CD8-positive, alpha-beta memory T cell (primary cell): Measurements from ENCODE around the gene UST. TPM values are rescaled to one million over a fixed set of nuclear protein-coding genes. Genes with fewer than 3 reads are reported as not detected.
A peak's percentile ranks its signal among the peaks of the same experiment; 100 is the strongest.

Source experiments
- CTCF ChIA-PET: fragments of 350-600 bp; sonication (Branson Sonifier 250); formaldehyde crosslinking; loops from one replicate; lab custom pipeline; 2021; ENCODE audit warnings: antibody characterized with exemption; lab: Charles Lee
- POLR2A ChIA-PET: fragments of 350-600 bp; sonication (Branson Sonifier 250); formaldehyde crosslinking; loops from one replicate; lab custom pipeline; 2021; ENCODE audit warnings: antibody characterized with exemption; lab: Charles Lee
- DNase-seq, 5 donors: peaks; one replicate each; pipeline versions ENCODE4 v3.0.0 to v3.0.0-alpha.2; 2020 to 2022; ENCODE audit warnings: mixed read lengths in 1 of 5
- H3K27ac ChIP-seq: one replicate; pipeline ENCODE4 v1.7.0; 2013; ENCODE audit warnings: low read depth, mild to moderate bottlenecking, low read length, moderate library complexity
- H3K27me3 ChIP-seq: 2 replicates; pipeline ENCODE4 v1.7.0; 2013; ENCODE audit warnings: low read length, mild to moderate bottlenecking; ENCODE audit not compliant: insufficient read depth, poor library complexity, severe bottlenecking
- H3K36me3 ChIP-seq: 2 replicates; pipeline ENCODE4 v1.7.0; 2013; ENCODE audit warnings: mild to moderate bottlenecking, low read length, moderate library complexity; ENCODE audit not compliant: insufficient read depth
- H3K4me1 ChIP-seq: 2 replicates; pipeline ENCODE4 v1.7.0; 2013; ENCODE audit warnings: mild to moderate bottlenecking, low read length, moderate library complexity; ENCODE audit not compliant: insufficient read depth
- H3K4me3 ChIP-seq: 2 replicates; pipeline ENCODE4 v1.7.0; 2013; ENCODE audit warnings: mild to moderate bottlenecking, low read length
- H3K9me3 ChIP-seq: 2 replicates; pipeline ENCODE4 v1.7.0; 2013; ENCODE audit warnings: mild to moderate bottlenecking, low read length
- H3K27ac Mint-ChIP-seq, 8 donors: one replicate each; pipeline ENCODE4 v1.8.0; 2020 to 2021; ENCODE audit warnings: mixed read lengths in 8 of 8, mild to moderate bottlenecking in 6 of 8, inconsistent platforms in 3 of 8, moderate library complexity in 3 of 8
- H3K27me3 Mint-ChIP-seq, 2 donors: one replicate each; pipeline ENCODE4 v1.8.0; 2020 to 2021; ENCODE audit warnings: mixed read lengths in 2 of 2, mild to moderate bottlenecking in 1 of 2, moderate library complexity in 1 of 2
- H3K36me3 Mint-ChIP-seq, 3 donors: one replicate each; pipeline ENCODE4 v1.8.0; 2020 to 2021; ENCODE audit warnings: mixed read lengths in 3 of 3, inconsistent platforms in 1 of 3, mild to moderate bottlenecking in 1 of 3
- H3K4me1 Mint-ChIP-seq, 3 donors: one replicate each; pipeline ENCODE4 v1.8.0; 2020 to 2021; ENCODE audit warnings: mixed read lengths in 3 of 3, inconsistent platforms in 1 of 3, mild to moderate bottlenecking in 1 of 3
- H3K4me3 Mint-ChIP-seq, 7 donors: one replicate each; pipeline ENCODE4 v1.8.0; 2020 to 2021; ENCODE audit warnings: mixed read lengths in 7 of 7, mild to moderate bottlenecking in 6 of 7, moderate library complexity in 4 of 7, inconsistent platforms in 2 of 7
- H3K9me3 Mint-ChIP-seq, 5 donors: one replicate each; pipeline ENCODE4 v1.8.0; 2020 to 2022; ENCODE audit warnings: mixed read lengths in 5 of 5, mild to moderate bottlenecking in 3 of 5, moderate library complexity in 2 of 5, inconsistent platforms in 1 of 5
- polyA plus RNA-seq: library from polyadenylated mRNA; unstranded; fragments of 300-500 nt; fragmentation: Illumina TruSeq; gene quantifications from one replicate; pipeline ENCODE4 v1.2.3, GENCODE V29; 2021
- total RNA-seq, 2 experiments: library from RNA; stranded (reverse); gene quantifications; one replicate each; pipeline ENCODE4 v1.2.3, GENCODE V29; 2021

The UST gene
- total and polyA plus RNA-seq, 3 experiments from 2014 or later, result 2.4 to 7.8 (median 6.4) TPM

DNA sequence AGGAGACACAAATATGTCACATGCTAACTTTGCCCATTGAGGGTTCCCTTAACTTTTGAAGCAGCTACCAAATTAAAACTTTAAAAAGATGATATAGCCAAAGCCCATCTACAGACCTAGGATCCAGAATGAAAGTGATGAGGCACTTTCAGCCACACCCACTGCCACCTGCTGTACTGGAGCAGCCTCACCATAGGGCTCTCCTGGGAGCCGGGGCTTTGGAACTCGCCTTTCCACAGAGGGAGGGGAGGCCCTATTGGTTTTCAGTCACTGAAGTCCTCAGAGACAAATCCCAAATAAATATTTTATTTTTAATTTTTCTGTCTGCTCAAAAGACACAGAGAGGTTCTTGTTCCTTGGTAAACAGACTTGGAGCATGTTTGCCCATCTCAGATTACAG lies 332.6 kb downstream of the UST start:
- Histone ChIP-seq H3K9me3 (no peaks in the 10 kb centered on the region), H3K27me3 (peaks cover 4% of the 10 kb centered on the region), H3K36me3 (no peaks in the 10 kb centered on the region), H3K27ac (no peak overlapping the region), H3K4me1 (peaks cover 31% of the 10 kb centered on the region), H3K4me3 (no peak overlapping the region)
- DNase-seq, result no peak
- Mint-ChIP-seq H3K27me3 (no peaks in the 10 kb centered on the region), H3K4me1 (peaks cover 22 to 56% (median 43%) of the 10 kb centered on the region in 3 donors), H3K9me3 (no peaks in the 10 kb centered on the region), H3K36me3 (peaks cover 0 to 9% (median 3%) of the 10 kb centered on the region in 3 donors), H3K4me3 (no peak overlapping the region), H3K27ac (peak overlapping the region in 1 of 8 donors; percentile 32)
- POLR2A ChIA-PET, result no interaction called here
- CTCF ChIA-PET, result interaction anchor here (1.1 to 2.6 kb wide), 2 partner anchors 16 to 352 kb away, joined by 3 to 19 read pairs; no protein-coding TSS in a partner anchor

DNA sequence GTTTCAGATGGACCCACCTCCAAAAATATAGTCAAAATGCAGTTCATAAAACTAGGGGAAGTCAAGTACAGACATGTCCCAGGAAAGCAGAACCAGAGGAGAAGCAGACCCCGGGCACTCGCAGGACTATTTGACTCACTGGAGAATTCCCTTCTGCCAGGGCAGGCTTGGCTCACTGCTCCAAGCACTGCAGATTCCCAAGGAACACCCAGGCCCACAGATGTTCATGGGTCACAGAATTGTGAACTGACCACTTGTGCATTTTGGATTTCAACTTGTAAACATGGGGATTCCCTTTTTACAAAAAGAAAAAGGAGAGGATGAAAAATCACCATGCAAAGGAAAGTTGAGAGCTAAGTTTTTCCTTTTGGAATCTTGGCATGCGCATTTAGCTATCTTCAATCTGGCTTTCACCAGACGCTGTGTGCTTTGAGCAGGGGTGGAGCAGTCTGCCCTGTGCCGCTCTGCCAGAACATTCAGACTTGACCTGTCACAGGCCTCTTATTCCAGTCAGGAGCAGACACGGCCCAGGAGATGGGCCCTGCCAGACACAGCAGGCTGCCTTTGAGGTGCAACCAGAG lies 333.2 kb downstream of the UST start:
- Mint-ChIP-seq H3K27me3 (no peaks in the 10 kb centered on the region), H3K27ac (no peak overlapping the region), H3K4me1 (peaks cover 26 to 58% (median 49%) of the 10 kb centered on the region in 3 donors), H3K4me3 (no peak overlapping the region), H3K9me3 (no peaks in the 10 kb centered on the region), H3K36me3 (peaks cover 0 to 6% (median 0%) of the 10 kb centered on the region in 3 donors)
- no peak overlapping the region for H3K27ac ChIP-seq
- no peaks in the 10 kb centered on the region for H3K36me3 ChIP-seq
- no peaks in the 10 kb centered on the region for H3K9me3 ChIP-seq
- H3K4me3 ChIP-seq, result no peak overlapping the region
- peaks cover 31% of the 10 kb centered on the region for H3K4me1 ChIP-seq
- H3K27me3 ChIP-seq, result peaks cover 4% of the 10 kb centered on the region
- ChIA-PET CTCF (interaction anchor here (1.1 to 2.6 kb wide), 3 partner anchors 17 to 352 kb away, joined by 3 to 19 read pairs (median 6); no protein-coding TSS in a partner anchor), POLR2A (no interaction called here)
- DNase-seq, result no peak

DNA sequence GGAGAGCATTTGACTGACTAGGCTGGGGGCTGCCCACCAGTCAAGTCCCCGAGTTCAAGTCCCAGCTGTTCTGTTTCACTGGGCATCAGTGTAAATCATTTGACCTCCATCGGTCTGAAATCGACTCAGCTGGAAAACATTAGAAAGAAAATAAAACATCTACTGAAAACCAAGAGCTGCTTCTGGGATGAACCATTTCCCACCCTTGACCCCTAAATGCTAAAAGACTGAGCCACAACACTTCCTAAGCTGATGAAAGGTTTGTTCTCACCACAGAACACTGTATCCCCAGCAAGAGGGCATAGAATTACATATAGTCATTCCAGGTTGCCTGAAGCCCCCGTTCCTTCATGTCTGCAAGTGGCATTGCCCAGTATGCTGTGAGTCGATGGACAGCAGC lies 333.7 kb downstream of the UST start:
- Mint-ChIP-seq H3K36me3 (peaks cover 0 to 5% (median 0%) of the 10 kb centered on the region in 3 donors), H3K27me3 (no peaks in the 10 kb centered on the region), H3K27ac (no peak overlapping the region), H3K9me3 (no peaks in the 10 kb centered on the region), H3K4me3 (no peak overlapping the region), H3K4me1 (peaks cover 26 to 58% (median 50%) of the 10 kb centered on the region in 3 donors)
- H3K36me3 ChIP-seq, result no peaks in the 10 kb centered on the region
- CTCF ChIA-PET, result interaction anchor here (1.1 to 2.6 kb wide), 3 partner anchors 17 to 351 kb away, joined by 3 to 19 read pairs (median 6); no protein-coding TSS in a partner anchor
- H3K4me3 ChIP-seq, result no peak overlapping the region
- H3K27me3 ChIP-seq, result peaks cover 4% of the 10 kb centered on the region
- POLR2A ChIA-PET, result no interaction called here
- H3K27ac ChIP-seq, result no peak overlapping the region
- H3K4me1 ChIP-seq, result peaks cover 28% of the 10 kb centered on the region
- no peak for DNase-seq
- H3K9me3 ChIP-seq, result no peaks in the 10 kb centered on the region

DNA sequence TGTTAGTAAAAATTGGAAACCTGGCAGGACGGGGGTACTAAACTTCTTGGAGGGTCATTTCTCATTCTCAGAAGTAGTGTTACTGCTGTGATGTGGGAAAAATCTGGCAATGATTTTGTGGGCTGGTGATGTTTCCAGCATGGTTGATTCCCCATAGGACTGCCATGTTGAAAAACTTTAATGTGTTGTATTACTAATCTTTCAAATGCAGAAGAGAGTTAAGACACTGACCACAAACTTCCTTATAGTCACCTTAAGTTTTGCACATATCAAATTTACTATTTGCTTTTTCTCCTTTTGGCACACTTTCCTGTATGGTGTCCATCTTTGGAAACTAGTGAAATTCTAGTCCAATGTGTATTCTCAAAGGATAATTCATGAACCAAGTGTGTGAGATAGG lies 334.5 kb downstream of the UST start:
- Histone ChIP-seq H3K27me3 (peaks cover 4% of the 10 kb centered on the region), H3K4me3 (no peak overlapping the region), H3K4me1 (peaks cover 20% of the 10 kb centered on the region), H3K36me3 (no peaks in the 10 kb centered on the region), H3K27ac (no peak overlapping the region), H3K9me3 (no peaks in the 10 kb centered on the region)
- no peaks in the 10 kb centered on the region for H3K9me3 Mint-ChIP-seq
- H3K36me3 Mint-ChIP-seq, result peaks cover 0 to 2% (median 1%) of the 10 kb centered on the region in 3 donors
- no peak overlapping the region for H3K27ac Mint-ChIP-seq
- ChIA-PET POLR2A (no interaction called here), CTCF (interaction anchor here (1.2 to 2.6 kb wide), 2 partner anchors 53 to 351 kb away, joined by 6 to 19 read pairs; no protein-coding TSS in a partner anchor)
- no peak for DNase-seq
- no peaks in the 10 kb centered on the region for H3K27me3 Mint-ChIP-seq
- H3K4me3 Mint-ChIP-seq, result no peak overlapping the region
- peaks cover 23 to 55% (median 43%) of the 10 kb centered on the region in 3 donors for H3K4me1 Mint-ChIP-seq

DNA sequence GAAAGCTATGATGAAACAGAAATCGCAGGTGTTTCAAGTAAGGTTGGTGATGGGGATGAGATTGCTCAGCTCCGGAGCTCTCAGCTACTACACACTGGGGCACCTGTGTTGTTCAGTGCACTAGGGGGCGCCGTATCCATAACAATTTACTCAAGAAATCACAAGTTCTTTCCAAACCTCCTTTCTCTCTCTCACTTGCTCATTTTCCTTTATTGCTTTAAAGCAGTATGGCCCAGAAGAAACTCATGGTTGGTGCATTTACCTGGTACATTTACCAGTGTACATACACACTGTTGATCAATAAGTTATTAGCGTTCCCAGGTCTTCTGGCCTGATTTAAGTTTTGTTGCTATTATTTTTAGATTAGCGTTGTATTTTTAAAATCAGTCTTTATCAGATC lies 335.5 kb downstream of the UST start:
- no peaks in the 10 kb centered on the region for H3K27me3 Mint-ChIP-seq
- H3K4me1 Mint-ChIP-seq, result peaks cover 23 to 51% (median 37%) of the 10 kb centered on the region in 3 donors
- Histone ChIP-seq H3K27me3 (peaks cover under 1% of the 10 kb centered on the region), H3K9me3 (no peaks in the 10 kb centered on the region), H3K36me3 (no peaks in the 10 kb centered on the region), H3K4me1 (peaks cover 20% of the 10 kb centered on the region), H3K27ac (no peak overlapping the region), H3K4me3 (no peak overlapping the region)
- ChIA-PET POLR2A (interaction anchor here (0.5 to 0.9 kb wide), 2 partner anchors 346 to 349 kb away, joined by 3 to 4 read pairs; no protein-coding TSS in a partner anchor), CTCF (interaction anchor here (0.5 to 2.0 kb wide), 22 partner anchors 12 to 435 kb away, joined by 3 to 41 read pairs (median 4); partner anchors contain the start of gene ZC3H12D)
- H3K9me3 Mint-ChIP-seq, result no peaks in the 10 kb centered on the region
- H3K36me3 Mint-ChIP-seq, result peaks cover 0 to 2% (median 1%) of the 10 kb centered on the region in 3 donors
- H3K27ac Mint-ChIP-seq, result peak overlapping the region in 2 of 8 donors; percentile 7 to 12
- H3K4me3 Mint-ChIP-seq, result peak overlapping the region in 1 of 7 donors; percentile 7
- DNase-seq, result peak; percentile 63 to 87 (median 70)

DNA sequence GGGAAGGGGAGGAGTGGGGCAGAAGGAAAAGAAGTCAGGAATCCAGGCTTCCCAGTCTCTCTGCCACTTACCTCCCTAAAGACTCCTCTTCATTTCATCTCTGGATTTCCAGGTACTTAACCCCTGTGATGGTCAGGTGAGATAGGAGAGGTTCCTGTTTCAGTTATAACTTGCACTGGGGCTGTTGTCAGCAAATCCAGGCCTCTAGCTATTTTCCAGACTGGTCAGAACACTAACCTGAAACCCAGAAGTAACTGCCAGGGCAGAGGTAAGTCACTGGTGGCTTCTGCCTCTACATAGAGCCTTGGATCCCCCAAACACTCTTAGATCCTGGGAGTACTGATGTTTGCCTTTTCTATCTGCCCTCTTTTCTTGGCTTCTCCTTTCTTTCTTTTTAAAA lies 337.2 kb downstream of the UST start:
- H3K27me3 Mint-ChIP-seq, result no peaks in the 10 kb centered on the region
- Histone ChIP-seq H3K27ac (no peak overlapping the region), H3K27me3 (no peaks in the 10 kb centered on the region), H3K9me3 (no peaks in the 10 kb centered on the region), H3K4me1 (peaks cover 20% of the 10 kb centered on the region), H3K36me3 (no peaks in the 10 kb centered on the region), H3K4me3 (no peak overlapping the region)
- peak overlapping the region in 2 of 8 donors; percentile 27 to 72 for H3K27ac Mint-ChIP-seq
- H3K9me3 Mint-ChIP-seq, result no peaks in the 10 kb centered on the region
- H3K36me3 Mint-ChIP-seq, result peaks cover 0 to 1% (median 0%) of the 10 kb centered on the region in 3 donors
- peak overlapping the region in 1 of 7 donors; percentile 6 for H3K4me3 Mint-ChIP-seq
- POLR2A ChIA-PET, result no interaction called here
- CTCF ChIA-PET, result interaction anchor here (2.1 kb wide), 1 partner anchor 348 kb away, joined by 15 read pairs; no protein-coding TSS in a partner anchor
- DNase-seq, result no peak
- peaks cover 23 to 47% (median 34%) of the 10 kb centered on the region in 3 donors for H3K4me1 Mint-ChIP-seq

DNA sequence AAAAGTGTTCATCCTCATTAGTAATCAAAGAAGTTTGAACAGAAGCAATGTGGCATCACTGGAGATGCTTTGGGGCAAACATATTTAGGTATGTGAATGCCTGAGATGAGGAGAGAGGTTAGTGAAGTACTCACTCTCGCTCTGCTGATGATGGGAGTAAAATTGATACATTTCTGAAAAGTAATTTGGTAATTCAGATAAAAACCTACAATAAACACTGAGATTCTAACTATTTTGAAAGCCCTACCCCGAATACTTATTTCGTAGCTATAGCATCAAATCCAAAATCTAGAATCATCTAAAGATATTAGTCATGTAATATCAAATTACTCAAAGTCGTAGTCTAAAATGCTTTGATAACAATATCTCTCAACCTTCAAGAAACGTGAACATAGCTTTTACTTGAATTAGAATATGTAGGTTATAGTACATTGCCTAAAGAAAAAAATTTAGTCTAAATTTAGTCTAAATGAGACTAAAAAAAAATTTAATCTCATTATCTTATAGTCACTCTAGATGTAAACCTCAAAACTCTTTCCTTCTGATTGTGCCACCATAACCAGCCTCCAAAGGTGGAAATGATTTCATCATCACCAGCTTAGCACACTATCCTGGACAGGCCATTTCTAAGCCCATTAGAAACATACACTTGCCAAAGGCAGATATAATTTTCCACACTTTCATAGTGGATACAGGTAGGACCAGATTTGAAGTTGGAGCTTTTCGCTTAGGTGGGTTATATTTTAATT lies 338.2 kb downstream of the UST start:
- Mint-ChIP-seq H3K36me3 (peaks cover 0 to 1% (median 0%) of the 10 kb centered on the region in 3 donors), H3K4me1 (peaks cover 23 to 47% (median 34%) of the 10 kb centered on the region in 3 donors), H3K9me3 (no peaks in the 10 kb centered on the region), H3K27me3 (no peaks in the 10 kb centered on the region), H3K4me3 (peak overlapping the region in 2 of 7 donors; percentile 20 to 47), H3K27ac (peak overlapping the region in 3 of 8 donors; percentile 4 to 70 (median 14))
- Histone ChIP-seq H3K4me1 (peaks cover 20% of the 10 kb centered on the region), H3K27ac (no peak overlapping the region), H3K9me3 (no peaks in the 10 kb centered on the region), H3K27me3 (no peaks in the 10 kb centered on the region), H3K4me3 (no peak overlapping the region), H3K36me3 (no peaks in the 10 kb centered on the region)
- POLR2A ChIA-PET, result no interaction called here
- no peak for DNase-seq
- CTCF ChIA-PET, result interaction anchor here (1.0 to 2.1 kb wide), 4 partner anchors 9 to 347 kb away, joined by 3 to 15 read pairs (median 3); no protein-coding TSS in a partner anchor
